ENCODE results near the gene TCF25. TPM values are rescaled to one million over a fixed set of nuclear protein-coding genes. Genes with fewer than 3 reads are reported as not detected.

Gene TCF25
- total RNA-seq, 1 experiment from 2014 or later = 270 TPM

DNA sequence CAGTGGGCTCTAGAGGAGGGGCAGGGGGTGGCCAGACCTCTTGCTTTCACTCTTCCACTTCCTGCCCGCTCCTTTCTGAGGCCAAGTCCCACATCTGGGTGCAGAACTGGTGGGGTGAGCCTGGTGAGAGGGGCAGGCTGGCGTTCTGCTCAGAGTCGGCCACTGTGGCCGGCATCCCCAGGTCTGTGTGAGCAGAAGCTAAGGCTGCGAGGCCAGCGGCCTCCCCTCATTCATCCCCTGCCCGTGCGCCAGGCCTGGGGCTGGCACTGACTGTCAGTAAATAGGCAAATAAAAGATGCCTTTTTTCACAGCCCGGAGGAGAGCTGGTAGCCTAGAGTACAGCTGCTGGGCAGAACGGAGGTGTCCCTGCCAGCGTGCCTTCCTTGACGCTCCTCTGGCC, 76.4 kb downstream of the TCF25 start:
- peak overlapping the region; percentile 65 for H3K4me3 Mint-ChIP-seq (ENCODE audit: low read depth, unreplicated experiment)
- CTCF ChIA-PET = interaction anchor here (0.5 to 0.7 kb wide), 2 partner anchors 23 to 137 kb away, joined by 3 to 4 read pairs; no protein-coding TSS in a partner anchor
- H3K27me3 Mint-ChIP-seq (ENCODE audit: unreplicated experiment) = peaks cover 24% of the 10 kb centered on the region
- H3K4me1 Mint-ChIP-seq (ENCODE audit: low read depth, unreplicated experiment) = peaks cover 8% of the 10 kb centered on the region
- H3K9me3 Mint-ChIP-seq (ENCODE audit: low read depth, unreplicated experiment) = no peaks in the 10 kb centered on the region
- no peak for DNase-seq
- H3K27ac Mint-ChIP-seq (ENCODE audit: unreplicated experiment) = no peak overlapping the region
- H3K36me3 Mint-ChIP-seq (ENCODE audit: insufficient read depth, unreplicated experiment) = peaks cover 24% of the 10 kb centered on the region
- intact Hi-C loops (cut with micrococcal nuclease; ENCODE audit: unreplicated experiment) = no loop called here
- TF ChIP-seq CTCF (IDR thresholded peaks at IDR 0.05; ENCODE audit: unreplicated experiment) = no peak
- BruUV-seq (replicated peaks) = no TSS peak

DNA sequence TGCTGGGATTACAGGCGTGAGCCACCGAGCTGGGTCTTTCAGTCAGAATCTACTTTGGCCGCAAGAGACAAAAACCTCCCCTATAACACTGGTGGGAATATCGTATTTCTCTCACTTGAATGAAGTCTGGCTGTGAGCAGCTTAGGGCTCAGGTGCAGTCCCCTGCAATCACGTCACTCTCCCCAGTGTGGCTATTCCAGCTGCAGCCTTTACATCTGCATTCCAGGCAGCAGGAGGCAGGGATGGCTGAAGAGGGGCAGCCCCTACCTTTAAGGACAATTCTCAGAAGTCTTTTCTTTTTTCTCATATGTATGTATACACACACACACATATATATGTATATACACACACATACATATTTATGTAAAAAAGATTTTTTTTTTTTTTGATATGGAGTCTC, 78.1 kb downstream of the TCF25 start:
- peaks cover 30% of the 10 kb centered on the region for H3K36me3 Mint-ChIP-seq (ENCODE audit: insufficient read depth, unreplicated experiment)
- H3K4me1 Mint-ChIP-seq (ENCODE audit: low read depth, unreplicated experiment) = peaks cover 8% of the 10 kb centered on the region
- H3K9me3 Mint-ChIP-seq (ENCODE audit: low read depth, unreplicated experiment) = no peaks in the 10 kb centered on the region
- no peak overlapping the region for H3K4me3 Mint-ChIP-seq (ENCODE audit: low read depth, unreplicated experiment)
- intact Hi-C loops (cut with micrococcal nuclease; ENCODE audit: unreplicated experiment) = no loop called here
- DNase-seq = no peak
- no TSS peak for BruUV-seq (replicated peaks)
- no peak overlapping the region for H3K27ac Mint-ChIP-seq (ENCODE audit: unreplicated experiment)
- TF ChIP-seq CTCF (IDR thresholded peaks at IDR 0.05; ENCODE audit: unreplicated experiment) = no peak
- H3K27me3 Mint-ChIP-seq (ENCODE audit: unreplicated experiment) = peaks cover 8% of the 10 kb centered on the region
- CTCF ChIA-PET = interaction anchor here (0.5 to 0.6 kb wide), 2 partner anchors 46 to 1127 kb away, joined by 4 to 5 read pairs; no protein-coding TSS in a partner anchor

- BruUV-seq (replicated peaks) = no TSS peak
- Mint-ChIP-seq H3K36me3 (ENCODE audit: insufficient read depth, unreplicated experiment) (peaks cover 30% of the 10 kb centered on the region), H3K27ac (ENCODE audit: unreplicated experiment) (no peak overlapping the region), H3K4me3 (ENCODE audit: low read depth, unreplicated experiment) (no peak overlapping the region), H3K4me1 (ENCODE audit: low read depth, unreplicated experiment) (peaks cover 8% of the 10 kb centered on the region), H3K9me3 (ENCODE audit: low read depth, unreplicated experiment) (no peaks in the 10 kb centered on the region), H3K27me3 (ENCODE audit: unreplicated experiment) (peaks cover 3% of the 10 kb centered on the region)
- intact Hi-C loops (cut with micrococcal nuclease; ENCODE audit: unreplicated experiment) = no loop called here
- CTCF ChIA-PET = no interaction called here
- no peak for TF ChIP-seq CTCF (IDR thresholded peaks at IDR 0.05; ENCODE audit: unreplicated experiment)
- DNase-seq = no peak
Observed at GRCh38 chr16:89952049-89952448, 78.7 kb downstream of the TCF25 start.

- Mint-ChIP-seq H3K27me3 (ENCODE audit: unreplicated experiment) (no peaks in the 10 kb centered on the region), H3K9me3 (ENCODE audit: low read depth, unreplicated experiment) (no peaks in the 10 kb centered on the region), H3K4me1 (ENCODE audit: low read depth, unreplicated experiment) (peaks cover 8% of the 10 kb centered on the region), H3K36me3 (ENCODE audit: insufficient read depth, unreplicated experiment) (peaks cover 29% of the 10 kb centered on the region), H3K4me3 (ENCODE audit: low read depth, unreplicated experiment) (no peak overlapping the region), H3K27ac (ENCODE audit: unreplicated experiment) (no peak overlapping the region)
- intact Hi-C loops (cut with micrococcal nuclease; ENCODE audit: unreplicated experiment) = no loop called here
- no peak for DNase-seq
- no peak for TF ChIP-seq CTCF (IDR thresholded peaks at IDR 0.05; ENCODE audit: unreplicated experiment)
- BruUV-seq (replicated peaks) = no TSS peak
- CTCF ChIA-PET = no interaction called here
Observed at GRCh38 chr16:89952551-89952950, 79.2 kb downstream of the TCF25 start.

Data from Calu3 (cell line).